GM13977 (cell line): ENCODE data around the gene ERC1.
A peak's percentile ranks its signal among the peaks of the same experiment; 100 is the strongest.

Source experiments
- DNase-seq: peaks from one replicate; pipeline ENCODE4 v3.0.0; 2012; ENCODE audit warnings: low spot score
- CTCF ChIP-seq: IDR thresholded peaks from 2 replicates; pipeline ENCODE4 v1.5.1; 2012; ENCODE audit warnings: mild to moderate bottlenecking, control low read depth; ENCODE audit not compliant: insufficient read depth; ENCODE audit errors: extremely low read depth, missing control alignments
- in situ Hi-C: fragments of 300-500 bp; cut with MboI; formaldehyde crosslinking; loops from one replicate; pipeline ENCODE4 v1.12.0; 2022; ENCODE audit warnings: low sequenced_read_pairs, low pct_unique_long_range_greater_than_20kb, mixed read lengths, inconsistent platforms; ENCODE audit not compliant: unreplicated experiment

Gene ERC1

GRCh38 chr12:1510056-1510812, 519.2 kb downstream of the ERC1 start:
- no peak for TF ChIP-seq CTCF
- in situ Hi-C loops, result no loop called here
- no peak for DNase-seq

- no peak for DNase-seq
- TF ChIP-seq CTCF, result no peak
- in situ Hi-C loops, result no loop called here
Measured at GRCh38 chr12:1515010-1515409, 524.0 kb downstream of the ERC1 start.

- in situ Hi-C loops, result no loop called here
- DNase-seq, result no peak
- TF ChIP-seq CTCF, result no peak
Measured at GRCh38 chr12:1515428-1515827, 524.4 kb downstream of the ERC1 start.

GRCh38 chr12:1517007-1517406, 526.0 kb downstream of the ERC1 start:
- in situ Hi-C loops, result no loop called here
- no peak for DNase-seq
- TF ChIP-seq CTCF, result peak; percentile 63

GRCh38 chr12:1517734-1518525, 526.9 kb downstream of the ERC1 start:
- no peak for TF ChIP-seq CTCF
- in situ Hi-C loops, result no loop called here
- DNase-seq, result no peak

- in situ Hi-C loops, result no loop called here
- TF ChIP-seq CTCF, result no peak
- DNase-seq, result no peak
Measured at GRCh38 chr12:1518591-1519516, 527.8 kb downstream of the ERC1 start.
